ENCODE measurements around the gene FGF14. TPM values are rescaled to one million over a fixed set of nuclear protein-coding genes. Genes with fewer than 3 reads are reported as not detected.

FGF14 gene
- total RNA-seq, 2 experiments from 2014 or later = not detected

DNA sequence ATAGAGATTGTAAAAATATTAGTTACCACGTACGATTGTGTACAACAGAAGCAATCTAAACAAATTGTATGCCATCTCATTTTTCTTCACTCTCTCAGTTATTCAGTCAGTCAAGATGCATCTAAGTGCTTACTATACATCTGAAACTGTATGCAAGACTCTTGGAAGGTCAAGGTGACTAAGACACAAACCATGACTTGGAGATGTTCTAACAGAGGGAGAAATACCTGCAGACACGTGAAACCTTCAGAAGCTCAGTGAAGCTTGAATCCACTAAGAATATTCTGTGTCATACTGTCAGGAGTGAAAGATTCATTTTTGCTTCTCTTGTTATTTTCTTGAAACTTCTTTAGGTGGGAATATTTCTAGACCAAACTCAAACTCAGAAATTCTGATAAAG is 584.0 kb downstream of the FGF14 start:
- no peak for DNase-seq
- ChIA-PET CTCF (no interaction called here), POLR2A (no interaction called here)
- peaks cover 3% of the 10 kb centered on the region for H3K27me3 Mint-ChIP-seq
- no peaks in the 10 kb centered on the region for H3K9me3 Mint-ChIP-seq
- no peak overlapping the region for H3K27ac Mint-ChIP-seq
- H3K4me1 Mint-ChIP-seq (ENCODE audit: low read depth) = no peaks in the 10 kb centered on the region
- H3K36me3 Mint-ChIP-seq = no peaks in the 10 kb centered on the region
- no peak overlapping the region for H3K4me3 Mint-ChIP-seq
- intact Hi-C loops (cut with micrococcal nuclease) = no loop called here

DNA sequence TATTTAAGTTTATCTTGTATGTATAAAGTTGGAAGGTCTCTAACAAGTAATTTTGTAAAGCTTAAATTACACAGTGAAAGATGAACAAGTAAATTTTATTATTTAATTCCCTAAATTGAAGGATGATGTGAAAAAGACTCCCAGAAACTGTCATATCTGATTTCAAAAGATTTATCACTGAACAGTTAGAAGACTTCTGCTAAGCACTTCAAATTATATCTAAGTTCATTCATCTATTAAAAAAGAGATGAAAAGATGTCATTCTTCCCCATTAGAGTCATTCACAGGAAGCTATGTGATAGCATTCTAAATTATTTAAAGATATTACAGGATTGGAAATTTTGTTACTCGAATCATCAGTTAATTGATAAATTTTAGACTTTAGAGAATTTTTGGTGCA is 590.0 kb downstream of the FGF14 start:
- Mint-ChIP-seq H3K36me3 (no peaks in the 10 kb centered on the region), H3K27me3 (peaks cover 3% of the 10 kb centered on the region), H3K9me3 (no peaks in the 10 kb centered on the region), H3K4me3 (no peak overlapping the region), H3K4me1 (ENCODE audit: low read depth) (no peaks in the 10 kb centered on the region), H3K27ac (no peak overlapping the region)
- intact Hi-C loops (cut with micrococcal nuclease) = no loop called here
- CTCF ChIA-PET = no interaction called here
- DNase-seq = no peak
- POLR2A ChIA-PET = no interaction called here

DNA sequence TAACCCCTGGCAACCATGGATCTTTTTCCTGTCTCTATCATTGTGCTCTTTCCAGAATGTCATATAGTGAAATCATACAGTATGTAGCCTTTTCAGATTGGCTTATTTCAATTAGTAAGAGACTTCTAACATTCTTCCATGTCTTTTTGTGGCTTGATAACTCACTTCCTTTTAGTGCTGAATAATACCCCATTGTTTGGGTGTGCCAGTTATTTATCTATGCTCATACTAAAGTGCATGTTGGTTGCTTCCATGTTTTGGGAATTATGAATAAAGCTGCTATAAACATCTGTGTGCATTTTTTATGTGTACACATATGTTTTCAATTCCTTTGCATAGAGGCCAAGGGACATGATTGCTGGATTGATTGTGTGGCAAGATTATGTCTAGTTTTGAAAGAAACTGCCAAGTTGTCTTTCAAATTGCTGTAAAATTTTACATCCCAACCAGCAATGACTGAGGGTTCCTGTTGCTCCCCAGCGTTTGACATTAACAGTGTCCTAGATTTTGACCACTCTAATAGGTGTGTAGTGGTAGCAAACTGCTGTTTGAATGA is 590.5 kb downstream of the FGF14 start:
- Mint-ChIP-seq H3K27me3 (peaks cover 3% of the 10 kb centered on the region), H3K36me3 (no peaks in the 10 kb centered on the region), H3K4me1 (ENCODE audit: low read depth) (no peaks in the 10 kb centered on the region), H3K4me3 (no peak overlapping the region), H3K27ac (no peak overlapping the region), H3K9me3 (no peaks in the 10 kb centered on the region)
- ChIA-PET POLR2A (no interaction called here), CTCF (no interaction called here)
- DNase-seq = no peak
- intact Hi-C loops (cut with micrococcal nuclease) = no loop called here

DNA sequence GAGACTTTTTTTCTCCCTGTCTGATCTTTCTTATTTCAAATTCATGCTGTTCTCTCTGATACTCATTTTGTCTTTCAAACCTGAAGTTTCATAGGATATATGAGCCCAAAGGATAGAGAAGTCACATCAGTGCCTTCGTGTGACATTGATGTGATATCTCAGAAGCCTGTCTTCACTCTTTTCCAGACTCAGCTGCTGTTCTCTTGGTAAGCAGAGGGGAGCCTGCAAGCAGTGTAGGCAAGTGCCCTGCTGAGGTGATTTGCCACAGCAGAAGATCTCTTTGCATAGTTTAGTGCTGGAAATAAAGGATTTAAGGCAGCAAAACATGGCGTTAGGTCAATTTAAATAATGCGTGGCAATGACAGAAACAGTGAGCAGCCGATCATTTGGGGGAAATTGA is 602.7 kb downstream of the FGF14 start:
- ChIA-PET CTCF (no interaction called here), POLR2A (no interaction called here)
- H3K27ac Mint-ChIP-seq = no peak overlapping the region
- H3K4me3 Mint-ChIP-seq = no peak overlapping the region
- intact Hi-C loops (cut with micrococcal nuclease) = no loop called here
- H3K27me3 Mint-ChIP-seq = peaks cover 2% of the 10 kb centered on the region
- DNase-seq = no peak
- H3K4me1 Mint-ChIP-seq (ENCODE audit: low read depth) = no peaks in the 10 kb centered on the region
- H3K36me3 Mint-ChIP-seq = no peaks in the 10 kb centered on the region
- no peaks in the 10 kb centered on the region for H3K9me3 Mint-ChIP-seq

DNA sequence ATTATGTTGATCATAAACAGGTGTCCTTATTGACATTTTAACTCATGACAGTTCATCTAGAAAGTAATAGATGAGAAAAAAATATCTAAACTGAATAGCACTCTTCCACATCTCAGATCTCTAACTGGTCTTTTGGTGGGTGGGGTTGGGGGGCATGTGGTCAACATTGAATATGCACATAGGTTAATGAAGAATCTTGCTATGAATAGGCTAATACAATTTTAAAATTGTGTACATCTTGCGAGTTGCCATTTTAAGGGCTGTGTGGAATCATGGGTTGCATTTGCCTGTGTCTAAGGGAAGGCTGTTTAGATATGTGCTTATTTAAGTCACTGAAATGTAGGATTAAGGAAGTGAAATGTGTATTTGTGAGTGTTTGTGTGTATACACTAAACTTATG is 603.4 kb downstream of the FGF14 start:
- ChIA-PET POLR2A (no interaction called here), CTCF (no interaction called here)
- no peak for DNase-seq
- no peak overlapping the region for H3K27ac Mint-ChIP-seq
- H3K4me1 Mint-ChIP-seq (ENCODE audit: low read depth) = no peaks in the 10 kb centered on the region
- intact Hi-C loops (cut with micrococcal nuclease) = no loop called here
- peaks cover 2% of the 10 kb centered on the region for H3K27me3 Mint-ChIP-seq
- H3K4me3 Mint-ChIP-seq = no peak overlapping the region
- H3K36me3 Mint-ChIP-seq = no peaks in the 10 kb centered on the region
- no peaks in the 10 kb centered on the region for H3K9me3 Mint-ChIP-seq

GRCh38 chr13:101795460-101795859 is 606.4 kb downstream of the FGF14 start:
- intact Hi-C loops (cut with micrococcal nuclease) = no loop called here
- Mint-ChIP-seq H3K27me3 (peaks cover 8% of the 10 kb centered on the region), H3K9me3 (no peaks in the 10 kb centered on the region), H3K27ac (no peak overlapping the region), H3K36me3 (no peaks in the 10 kb centered on the region), H3K4me1 (ENCODE audit: low read depth) (no peaks in the 10 kb centered on the region), H3K4me3 (no peak overlapping the region)
- DNase-seq = no peak
- CTCF ChIA-PET = no interaction called here
- POLR2A ChIA-PET = no interaction called here

DNA sequence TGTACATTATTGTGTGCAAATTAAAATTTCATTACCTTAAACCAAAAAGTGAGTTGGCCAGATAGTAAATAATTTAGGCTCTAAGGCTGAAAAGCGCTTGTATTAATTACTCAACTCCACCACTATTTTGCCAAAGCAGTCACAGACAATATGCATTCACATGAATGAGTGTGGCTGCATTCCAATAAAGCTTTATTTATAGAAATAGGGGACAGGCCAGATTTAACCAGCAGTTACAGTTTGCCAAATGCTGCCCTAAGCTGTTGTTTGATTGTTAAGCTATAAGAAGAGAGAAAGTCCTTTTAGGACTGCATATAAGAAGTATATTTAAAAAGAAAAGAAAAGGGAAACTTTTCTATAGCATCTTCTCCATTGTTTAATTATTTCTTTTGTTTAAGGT is 606.8 kb downstream of the FGF14 start:
- Mint-ChIP-seq H3K27me3 (peaks cover 8% of the 10 kb centered on the region), H3K27ac (no peak overlapping the region), H3K9me3 (no peaks in the 10 kb centered on the region), H3K36me3 (no peaks in the 10 kb centered on the region), H3K4me3 (no peak overlapping the region), H3K4me1 (ENCODE audit: low read depth) (no peaks in the 10 kb centered on the region)
- intact Hi-C loops (cut with micrococcal nuclease) = no loop called here
- ChIA-PET CTCF (no interaction called here), POLR2A (no interaction called here)
- DNase-seq = no peak

- no peak overlapping the region for H3K4me3 Mint-ChIP-seq
- H3K4me1 Mint-ChIP-seq (ENCODE audit: low read depth) = no peaks in the 10 kb centered on the region
- no peaks in the 10 kb centered on the region for H3K9me3 Mint-ChIP-seq
- no peaks in the 10 kb centered on the region for H3K36me3 Mint-ChIP-seq
- ChIA-PET POLR2A (no interaction called here), CTCF (no interaction called here)
- DNase-seq = no peak
- intact Hi-C loops (cut with micrococcal nuclease) = no loop called here
- H3K27ac Mint-ChIP-seq = no peak overlapping the region
- H3K27me3 Mint-ChIP-seq = peaks cover 19% of the 10 kb centered on the region
Measured at GRCh38 chr13:101792189-101792588, 609.7 kb downstream of the FGF14 start.

- H3K27ac Mint-ChIP-seq = no peak overlapping the region
- DNase-seq = peak; percentile 9
- no peaks in the 10 kb centered on the region for H3K36me3 Mint-ChIP-seq
- H3K9me3 Mint-ChIP-seq = no peaks in the 10 kb centered on the region
- POLR2A ChIA-PET = no interaction called here
- peaks cover 17% of the 10 kb centered on the region for H3K27me3 Mint-ChIP-seq
- CTCF ChIA-PET = no interaction called here
- intact Hi-C loops (cut with micrococcal nuclease) = no loop called here
- no peaks in the 10 kb centered on the region for H3K4me1 Mint-ChIP-seq (ENCODE audit: low read depth)
- no peak overlapping the region for H3K4me3 Mint-ChIP-seq
Measured at GRCh38 chr13:101785858-101786257, 616.0 kb downstream of the FGF14 start.

GRCh38 chr13:101784313-101784712 is 617.5 kb downstream of the FGF14 start:
- POLR2A ChIA-PET = no interaction called here
- Mint-ChIP-seq H3K27ac (no peak overlapping the region), H3K4me1 (ENCODE audit: low read depth) (no peaks in the 10 kb centered on the region), H3K36me3 (no peaks in the 10 kb centered on the region), H3K4me3 (no peak overlapping the region), H3K27me3 (peaks cover 12% of the 10 kb centered on the region), H3K9me3 (no peaks in the 10 kb centered on the region)
- no peak for DNase-seq
- CTCF ChIA-PET = no interaction called here
- intact Hi-C loops (cut with micrococcal nuclease) = no loop called here

- no peak for DNase-seq
- ChIA-PET CTCF (no interaction called here), POLR2A (no interaction called here)
- intact Hi-C loops (cut with micrococcal nuclease) = no loop called here
- H3K36me3 Mint-ChIP-seq = no peaks in the 10 kb centered on the region
- no peaks in the 10 kb centered on the region for H3K4me1 Mint-ChIP-seq (ENCODE audit: low read depth)
- H3K4me3 Mint-ChIP-seq = no peak overlapping the region
- H3K9me3 Mint-ChIP-seq = no peaks in the 10 kb centered on the region
- H3K27ac Mint-ChIP-seq = no peak overlapping the region
- H3K27me3 Mint-ChIP-seq = peaks cover 8% of the 10 kb centered on the region
Measured at GRCh38 chr13:101783554-101783953, 618.3 kb downstream of the FGF14 start.

DNA sequence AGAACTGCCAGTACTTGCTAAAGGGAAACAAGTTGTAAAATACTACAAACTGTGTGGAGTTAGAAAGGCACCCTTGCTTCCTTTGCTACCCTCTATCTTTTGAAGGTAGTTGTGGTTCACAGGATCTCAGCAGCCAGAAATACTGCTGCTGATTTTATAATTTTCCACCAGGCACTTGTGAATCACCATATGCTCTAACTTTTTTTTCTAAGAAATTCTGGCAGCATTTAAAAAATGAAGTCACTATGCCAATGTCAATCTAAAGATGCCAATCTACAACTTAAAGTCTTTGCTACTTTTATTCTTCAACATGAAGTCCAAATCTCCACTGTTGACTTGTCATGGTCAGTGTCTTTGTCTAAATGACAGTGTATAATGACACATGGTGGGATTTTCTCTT is 621.6 kb downstream of the FGF14 start:
- Mint-ChIP-seq H3K4me3 (no peak overlapping the region), H3K27me3 (peaks cover 5% of the 10 kb centered on the region), H3K36me3 (no peaks in the 10 kb centered on the region), H3K4me1 (ENCODE audit: low read depth) (no peaks in the 10 kb centered on the region), H3K27ac (no peak overlapping the region), H3K9me3 (no peaks in the 10 kb centered on the region)
- intact Hi-C loops (cut with micrococcal nuclease) = no loop called here
- ChIA-PET POLR2A (no interaction called here), CTCF (no interaction called here)
- DNase-seq = no peak

- Mint-ChIP-seq H3K4me3 (no peak overlapping the region), H3K4me1 (ENCODE audit: low read depth) (no peaks in the 10 kb centered on the region), H3K36me3 (no peaks in the 10 kb centered on the region), H3K9me3 (no peaks in the 10 kb centered on the region), H3K27ac (no peak overlapping the region), H3K27me3 (peaks cover 5% of the 10 kb centered on the region)
- DNase-seq = no peak
- ChIA-PET POLR2A (no interaction called here), CTCF (no interaction called here)
- intact Hi-C loops (cut with micrococcal nuclease) = no loop called here
Measured at GRCh38 chr13:101779147-101779546, 622.7 kb downstream of the FGF14 start.

- H3K4me3 Mint-ChIP-seq = no peak overlapping the region
- H3K4me1 Mint-ChIP-seq (ENCODE audit: low read depth) = no peaks in the 10 kb centered on the region
- no peaks in the 10 kb centered on the region for H3K9me3 Mint-ChIP-seq
- ChIA-PET CTCF (no interaction called here), POLR2A (no interaction called here)
- intact Hi-C loops (cut with micrococcal nuclease) = no loop called here
- H3K27me3 Mint-ChIP-seq = peaks cover 5% of the 10 kb centered on the region
- DNase-seq = no peak
- H3K36me3 Mint-ChIP-seq = no peaks in the 10 kb centered on the region
- no peak overlapping the region for H3K27ac Mint-ChIP-seq
Measured at GRCh38 chr13:101775267-101775666, 626.6 kb downstream of the FGF14 start.

Data from activated CD4-positive, alpha-beta memory T cell treated with anti-CD3 and anti-CD28 coated beads for 36 hours (primary cell).